Erythroblast (primary cell): Measurements from ENCODE around the gene P2RX1.

Source experiments
- GATA1 ChIP-seq: IDR thresholded peaks from 2 replicates; pipeline ENCODE4 v1.6.1; 2011; ENCODE audit warnings: low read depth, mild to moderate bottlenecking, control low read depth, low read length, moderate library complexity
- POLR2A ChIP-seq: IDR thresholded peaks from 2 replicates; pipeline ENCODE4 v1.6.1; 2011; ENCODE audit warnings: mild to moderate bottlenecking, low read length

DNA sequence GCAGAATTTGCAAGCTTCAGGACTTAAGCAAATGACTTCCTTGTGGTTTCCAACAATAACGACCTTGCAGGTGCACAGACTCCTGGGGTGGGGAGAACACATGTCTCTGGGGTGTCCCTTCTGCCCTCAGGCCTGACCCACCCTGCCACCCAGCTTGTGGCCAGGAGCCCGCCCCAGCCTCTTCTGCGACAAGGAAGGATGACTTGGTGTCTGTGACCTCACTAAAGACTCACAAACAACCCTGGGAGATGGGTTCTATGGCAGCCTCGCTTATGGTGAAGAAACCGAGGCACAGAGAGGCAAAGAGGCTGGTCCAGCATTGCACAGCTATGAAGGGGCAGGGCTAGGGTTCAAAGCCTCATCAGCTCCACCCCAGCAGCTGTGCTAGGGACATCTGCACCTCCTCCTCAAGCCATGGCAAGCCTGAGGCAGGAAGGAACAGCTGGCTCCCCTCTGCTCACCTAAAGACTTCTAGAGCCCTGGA lies 45.3 kb upstream of the P2RX1 start:
- TF ChIP-seq POLR2A: no peak
- no peak for TF ChIP-seq GATA1
